GM12892 (cell line): ENCODE results near the gene ZEB2.

Experiments
- POLR2A ChIP-seq: IDR thresholded peaks from 2 replicates; pipeline ENCODE4 v1.6.1; 2011; ENCODE audit warnings: low read depth, low read length, control low read depth
- POLR2AphosphoS5 ChIP-seq: IDR thresholded peaks from 2 replicates; pipeline ENCODE4 v1.6.1; 2011; ENCODE audit warnings: low read depth, low read length, control low read depth
- TAF1 ChIP-seq: IDR thresholded peaks from 2 replicates; pipeline ENCODE4 v1.6.1; 2011; ENCODE audit warnings: low read depth, mild to moderate bottlenecking, control low read depth, low read length, borderline replicate concordance

- no peak for TF ChIP-seq POLR2AphosphoS5
- no peak for TF ChIP-seq TAF1
- TF ChIP-seq POLR2A: no peak
Observed at GRCh38 chr2:144369416-144369815, 150.5 kb downstream of the ZEB2 start.
